Stimulated activated CD8-positive, alpha-beta memory T cell treated with anti-CD3 and anti-CD28 coated beads, Interleukin-15, amount 100 ng/mL, for 48 hours (primary cell): ENCODE measurements around the gene SERPINB11.
"Not testable (repeated sequence)": the region's sequence is repeated elsewhere in the genome, so short reads cannot be mapped to it uniquely, and the experiment has no call there.

Source experiments
- DNase-seq, 2 donors: peaks; one replicate each; pipeline ENCODE4 v3.0.0-alpha.2; 2020; ENCODE audit warnings: low read depth in 2 of 2

SERPINB11 gene

DNA sequence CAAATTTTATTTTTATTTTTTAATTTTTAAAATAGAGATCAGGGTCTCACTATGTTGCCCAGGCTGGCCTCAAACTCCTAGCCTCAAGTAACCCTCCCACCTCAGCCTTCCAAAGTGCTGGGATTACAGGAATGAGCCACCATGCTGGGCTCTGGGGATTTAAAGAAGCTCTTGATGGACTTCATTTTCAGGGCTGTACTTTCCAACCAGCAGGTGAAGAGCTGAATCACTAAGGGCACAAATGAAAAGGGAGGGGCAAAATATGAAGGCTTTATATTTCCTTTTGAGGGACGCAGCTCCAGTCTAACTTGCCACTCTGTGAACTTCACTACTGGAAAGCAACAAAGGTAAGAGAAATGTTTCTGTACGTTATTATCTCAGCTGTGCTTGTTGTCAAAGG is at the start of gene SERPINB11:
TSS of gene SERPINB11 (plus strand) at position 301 of the 400 bp plus-strand sequence. CDS start 7,234 bp downstream, outside the sequence.
- no peak for DNase-seq

DNA sequence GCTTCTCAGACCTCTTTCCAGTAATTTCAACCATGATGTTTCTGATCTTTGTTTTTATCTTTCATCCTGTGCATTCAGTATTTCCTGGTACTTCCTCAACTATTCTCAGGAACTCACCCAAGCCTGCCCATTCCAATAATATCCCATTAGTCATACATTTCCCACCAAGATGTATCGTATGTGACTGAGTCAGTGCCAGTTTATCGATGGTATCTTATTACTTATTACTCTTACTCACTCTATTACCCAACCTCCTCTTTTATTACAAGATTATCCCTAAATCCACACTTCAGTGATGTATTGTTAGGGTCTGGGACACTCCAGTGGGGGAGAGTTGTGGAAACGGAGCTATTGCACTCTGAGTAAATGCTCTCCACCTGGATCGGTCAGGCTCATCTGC is 43.8 kb upstream of the SERPINB11 start:
- DNase-seq: not testable (repeated sequence)

DNA sequence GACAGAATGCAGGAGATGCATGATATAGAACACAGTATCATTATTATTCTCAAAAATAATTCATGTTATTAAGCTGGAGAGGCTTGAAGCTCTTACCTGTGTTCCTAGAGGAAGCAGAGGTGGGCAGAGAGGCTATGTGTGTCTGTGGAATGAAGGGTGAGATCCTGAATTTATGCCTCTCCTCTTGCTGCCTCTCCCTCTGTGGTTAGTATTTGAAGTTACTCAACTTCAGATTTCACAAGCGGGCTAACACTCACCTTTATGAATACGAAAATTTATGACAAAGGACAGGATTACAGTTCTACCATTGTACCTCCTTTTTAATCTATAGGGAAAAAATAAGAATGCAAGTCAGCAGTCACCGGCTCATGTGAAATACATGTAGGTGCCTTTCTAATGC is 41.0 kb upstream of the SERPINB11 start, which contains the start of gene SERPINB3:
TSS of gene SERPINB3 (minus strand) at position 144 of the 400 bp plus-strand sequence. CDS start 677 bp downstream, outside the sequence.
- DNase-seq: not testable (repeated sequence)

DNA sequence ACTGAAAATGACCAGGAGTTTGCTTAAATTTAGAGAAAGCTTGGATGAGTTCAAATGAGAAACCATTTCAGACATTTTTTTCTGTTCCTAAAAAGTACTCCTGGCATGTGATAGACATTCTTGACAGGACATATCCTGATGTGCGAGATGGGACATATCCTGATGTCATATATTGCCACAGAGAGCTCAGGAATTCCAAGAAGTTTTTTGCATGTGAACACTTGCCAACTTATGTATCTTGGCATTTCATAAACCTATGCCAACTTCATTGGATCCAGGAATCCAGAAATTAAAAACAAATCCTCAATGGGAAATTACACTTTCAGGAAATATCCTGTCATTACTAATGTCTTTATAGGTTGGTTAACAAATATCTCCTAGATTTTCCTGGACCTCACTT is 38.2 kb upstream of the SERPINB11 start:
- DNase-seq: no peak

GRCh38 chr18:63676526-63677323 is 26.0 kb upstream of the SERPINB11 start:
- no peak for DNase-seq

DNA sequence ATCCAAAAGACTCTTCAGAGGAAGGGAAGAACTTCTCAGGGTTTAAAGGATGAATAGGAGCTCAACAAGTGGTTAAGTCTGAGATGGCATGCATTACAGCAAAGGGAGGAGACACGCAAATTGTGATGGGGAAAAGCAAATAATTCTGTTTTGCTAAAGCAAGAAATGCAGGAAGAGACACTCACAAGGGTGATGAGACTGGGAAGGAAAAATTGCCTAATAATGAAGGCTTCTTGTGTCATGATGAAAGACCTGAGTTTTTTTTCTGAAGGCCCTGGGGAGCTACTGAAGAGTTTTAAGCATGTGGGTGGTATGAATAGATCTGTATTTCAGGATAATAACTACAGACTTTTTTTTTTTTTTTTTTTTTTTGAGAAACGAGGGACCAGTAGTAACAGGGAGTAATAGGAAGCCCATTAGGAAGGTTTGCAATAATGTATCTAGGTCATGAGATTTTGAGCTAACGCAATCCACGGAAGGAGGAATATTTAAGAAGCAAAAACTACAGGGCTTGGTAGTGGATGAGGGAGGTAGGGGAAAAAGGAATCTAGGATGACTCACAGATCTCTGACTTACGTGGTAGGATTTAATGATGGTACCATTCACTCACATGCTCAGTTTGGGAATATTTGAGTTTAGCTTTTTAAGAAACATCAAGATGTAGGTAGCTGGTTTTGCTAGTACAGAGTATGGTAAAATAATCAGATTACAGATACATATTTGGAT is 25.1 kb upstream of the SERPINB11 start:
- no peak for DNase-seq

GRCh38 chr18:63679820-63680606 is 22.7 kb upstream of the SERPINB11 start:
- DNase-seq: no peak

DNA sequence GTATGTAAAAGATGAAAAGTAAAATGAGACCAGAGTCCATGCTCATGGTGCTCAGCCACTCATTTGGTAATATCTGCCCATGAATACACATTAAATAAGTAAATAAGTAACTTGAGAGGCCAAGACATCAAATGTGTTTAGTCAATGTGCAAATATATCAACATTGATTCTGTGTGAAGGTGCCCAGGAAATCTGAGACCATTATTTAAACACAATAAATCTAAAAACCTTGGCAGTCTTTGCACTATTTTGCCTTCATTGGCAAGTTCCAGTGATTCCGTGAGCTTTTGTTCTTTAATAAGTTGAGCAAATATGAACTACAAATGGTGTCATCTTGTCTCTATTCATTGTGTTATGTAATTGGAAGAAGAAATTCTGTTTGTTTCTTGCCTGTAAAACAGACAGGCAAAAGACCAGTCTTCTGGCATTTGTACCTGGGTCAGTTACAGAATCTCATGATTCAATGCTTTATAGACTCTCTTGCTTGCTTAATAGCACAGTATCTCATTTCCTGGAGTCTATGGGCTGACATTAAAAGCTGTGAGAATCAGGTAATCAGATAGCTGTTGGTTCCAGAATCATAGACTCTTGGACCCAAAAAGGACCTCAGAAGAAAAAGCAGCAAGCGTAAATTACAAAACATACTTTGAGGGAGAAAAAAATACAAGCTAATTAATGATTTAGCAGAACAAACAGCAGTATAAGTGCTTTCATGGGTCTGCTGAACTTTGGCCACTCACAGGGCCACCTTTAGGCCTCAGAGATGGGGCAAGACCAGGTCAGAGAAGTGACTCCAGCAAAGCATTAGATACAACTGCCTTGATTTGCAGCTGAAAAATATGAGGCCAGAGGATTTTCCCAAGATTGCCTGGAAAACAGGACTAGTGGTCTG is 21.1 kb upstream of the SERPINB11 start:
- DNase-seq: no peak

DNA sequence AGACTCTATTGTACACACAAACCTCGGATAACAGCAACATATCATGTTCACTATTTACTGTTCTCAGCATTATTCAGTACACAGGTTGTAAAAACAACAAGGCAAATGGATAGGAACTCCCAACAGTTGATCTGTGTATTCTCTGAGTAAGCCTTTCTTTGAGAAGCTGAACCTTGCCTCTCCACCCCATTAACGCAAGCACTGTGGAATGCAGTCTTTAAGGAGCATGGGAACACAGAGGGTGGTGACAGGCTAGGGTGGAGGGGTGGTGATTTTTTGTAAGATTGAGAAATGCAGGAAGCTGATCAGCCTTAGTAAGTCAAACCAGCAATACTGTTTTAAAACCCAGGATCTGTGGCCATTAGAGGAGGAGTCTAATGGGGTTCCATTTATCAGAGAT is 19.6 kb upstream of the SERPINB11 start:
- no peak for DNase-seq

GRCh38 chr18:63683890-63684289 is 18.9 kb upstream of the SERPINB11 start:
- DNase-seq: no peak

GRCh38 chr18:63684718-63685117 is 18.0 kb upstream of the SERPINB11 start:
- DNase-seq: no peak

- DNase-seq: no peak
These were observed 15.9 kb upstream of the SERPINB11 start for GRCh38 chr18:63686871-63687270.

DNA sequence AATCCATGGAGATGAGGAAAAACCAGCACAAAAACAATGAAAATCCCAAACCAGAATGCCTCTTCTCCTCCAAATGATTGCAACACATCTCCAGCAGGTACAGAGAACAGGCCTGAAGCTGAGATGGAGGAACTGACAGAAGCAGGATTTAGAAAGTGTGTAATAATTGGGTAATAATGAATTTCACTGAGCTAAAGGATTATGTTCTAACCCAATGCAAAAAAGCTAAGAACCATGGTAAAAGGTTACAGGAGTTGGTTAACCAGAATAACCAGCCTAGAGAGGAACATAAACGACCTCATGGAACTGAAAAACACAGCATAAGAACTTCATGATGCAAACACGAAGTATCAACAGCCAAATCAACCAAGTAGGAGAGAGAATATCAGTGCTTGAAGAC is 13.7 kb upstream of the SERPINB11 start:
- no peak for DNase-seq

- DNase-seq: no peak
These were observed 5.6 kb upstream of the SERPINB11 start for GRCh38 chr18:63697097-63697660.

DNA sequence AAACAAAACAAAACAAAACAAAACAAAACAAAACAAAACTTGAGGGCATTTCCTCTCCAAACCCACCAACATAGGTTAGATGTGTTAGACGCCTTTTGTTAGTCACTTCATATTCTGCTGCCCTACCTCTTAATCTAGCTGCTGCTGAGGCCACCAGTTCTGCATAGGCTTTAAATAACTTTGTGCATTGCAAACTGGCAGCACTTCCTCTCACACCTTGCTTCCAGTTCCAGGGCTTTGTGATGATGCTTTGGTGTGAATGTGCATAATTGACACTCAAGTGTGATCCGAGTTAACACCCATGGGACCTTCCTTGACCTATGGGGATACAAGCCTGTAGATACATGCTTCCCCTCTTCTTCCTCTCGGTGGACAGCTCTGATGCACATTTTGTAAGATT is 2.3 kb upstream of the SERPINB11 start:
- no peak for DNase-seq

GRCh38 chr18:63701952-63702351 is 808 bp upstream of the SERPINB11 start:
- no peak for DNase-seq

DNA sequence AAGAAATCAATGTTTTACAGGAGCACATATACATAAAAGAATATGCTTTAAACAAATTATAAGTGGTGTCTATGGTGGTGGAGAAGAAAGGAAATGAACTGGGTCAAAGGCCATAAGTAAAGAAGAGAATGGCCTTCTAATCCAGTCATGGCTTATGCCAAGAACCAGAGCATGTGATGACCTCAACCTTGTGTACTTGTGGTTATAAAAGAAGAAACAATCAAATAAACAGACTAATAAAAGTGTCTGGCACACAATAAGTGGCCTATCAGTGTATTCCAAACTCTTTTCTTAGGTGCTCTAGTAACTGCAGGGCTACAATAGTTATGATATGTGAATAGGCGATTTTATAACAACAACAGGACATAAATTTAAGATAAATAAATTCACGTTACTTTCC is 2.6 kb downstream of the SERPINB11 start:
- no peak for DNase-seq

GRCh38 chr18:63707816-63708215 is 5.1 kb downstream of the SERPINB11 start:
- DNase-seq: no peak

GRCh38 chr18:63708650-63709049 is 5.9 kb downstream of the SERPINB11 start:
- DNase-seq: no peak

GRCh38 chr18:63725682-63726480 is 23.1 kb downstream of the SERPINB11 start:
- DNase-seq: no peak
